RWPE1 (cell line): ENCODE data around the gene SSBP2.
"Not testable (repeated sequence)": the region's sequence is repeated elsewhere in the genome, so short reads cannot be mapped to it uniquely, and the experiment has no call there.

Experiments
- CTCF ChIA-PET: fragments of 350-600 bp; sonication (Branson Sonifier 250); formaldehyde crosslinking; extraction: SDS; loops from one replicate; lab custom pipeline; 2021; lab: Yijun Ruan, JAX
- POLR2A ChIA-PET: fragments of 400-600 bp; formaldehyde crosslinking; extraction: SDS; loops from one replicate; lab custom pipeline; 2020; ENCODE audit warnings: antibody characterized with exemption; ENCODE audit not compliant: low non-redundant PET; lab: Yijun Ruan, JAX
- DNase-seq: peaks from one replicate; pipeline ENCODE4 v3.0.0; 2012; ENCODE audit warnings: low spot score
- H3K27ac ChIP-seq: fragments of 450-650 bp; 2 replicates; pipeline ENCODE4 v1.5.1; 2017
- CTCF ChIP-seq: fragments of 450-650 bp; conservative IDR thresholded peaks from 2 replicates; pipeline ENCODE4 v1.5.1; 2017; ENCODE audit warnings: low read depth, mild to moderate bottlenecking

The SSBP2 gene

GRCh38 chr5:81418606-81419005 lies 332.3 kb downstream of the SSBP2 start:
- no peak for TF ChIP-seq CTCF
- no peak for DNase-seq
- no peak overlapping the region for H3K27ac ChIP-seq
- ChIA-PET POLR2A (no interaction called here), CTCF (interaction anchor here (0.7 kb wide), 1 partner anchor 689 kb away, joined by 3 read pairs; no protein-coding TSS in a partner anchor)

GRCh38 chr5:81417052-81417451 lies 333.8 kb downstream of the SSBP2 start:
- no peak overlapping the region for H3K27ac ChIP-seq
- ChIA-PET POLR2A (no interaction called here), CTCF (interaction anchor here (0.9 kb wide), 1 partner anchor 10 kb away, joined by 4 read pairs; no protein-coding TSS in a partner anchor)
- DNase-seq = no peak
- no peak for TF ChIP-seq CTCF

- no peak for DNase-seq
- TF ChIP-seq CTCF = no peak
- H3K27ac ChIP-seq = no peak overlapping the region
- ChIA-PET CTCF (no interaction called here), POLR2A (no interaction called here)
Measured at GRCh38 chr5:81409896-81410295, 341.0 kb downstream of the SSBP2 start.

- no peak overlapping the region for H3K27ac ChIP-seq
- DNase-seq = no peak
- CTCF ChIA-PET = no interaction called here
- TF ChIP-seq CTCF = no peak
- POLR2A ChIA-PET = no interaction called here
Measured at GRCh38 chr5:81409361-81409760, 341.5 kb downstream of the SSBP2 start.

GRCh38 chr5:81408496-81408895 lies 342.4 kb downstream of the SSBP2 start:
- no peak for TF ChIP-seq CTCF
- ChIA-PET CTCF (interaction anchor here (0.6 to 0.8 kb wide), 2 partner anchors 105 to 495 kb away, joined by 3 to 4 read pairs; no protein-coding TSS in a partner anchor), POLR2A (no interaction called here)
- no peak for DNase-seq
- no peak overlapping the region for H3K27ac ChIP-seq

GRCh38 chr5:81407811-81408210 lies 343.1 kb downstream of the SSBP2 start:
- H3K27ac ChIP-seq, DNase-seq, CTCF ChIA-PET, POLR2A ChIA-PET: not testable (repeated sequence)

- no peak for TF ChIP-seq CTCF
- no peak overlapping the region for H3K27ac ChIP-seq
- POLR2A ChIA-PET = no interaction called here
- CTCF ChIA-PET = interaction anchor here (0.6 to 0.7 kb wide), 2 partner anchors 337 to 618 kb away, joined by 3 read pairs; no protein-coding TSS in a partner anchor
- DNase-seq = no peak
Measured at GRCh38 chr5:81405126-81405891, 345.6 kb downstream of the SSBP2 start.
